Heart right ventricle (tissue), 16 donors: ENCODE results near the gene TNNI2. TPM values are rescaled to one million over a fixed set of nuclear protein-coding genes. Genes with fewer than 3 reads are reported as not detected.

Experiments
- ATAC-seq, 8 donors: fragments of 200-7000 bp; cut with Tn5 transposase; one replicate each; pipeline ENCODE4 v1.9.1; 2020; ENCODE audit warnings: mild to moderate bottlenecking in 8 of 8, moderate library complexity in 8 of 8, moderate number of reproducible peaks in 1 of 8
- DNase-seq, 2 donors: peaks; one replicate each; pipeline ENCODE4 v3.0.0-alpha.2; 2020
- H3K27ac ChIP-seq, 10 donors: fragments of 200-600 bp; sonication (generic) in 2 of 10; one replicate each; pipeline versions ENCODE4 v1.5.0 to v1.8.0; 2020 to 2022; ENCODE audit warnings: mild to moderate bottlenecking in 3 of 10
- H3K27me3 ChIP-seq, 7 donors: fragments of 200-600 bp; one replicate each; pipeline ENCODE4 v1.8.0; 2021 to 2022; ENCODE audit warnings: mild to moderate bottlenecking in 2 of 7
- H3K36me3 ChIP-seq, 9 donors: fragments of 200-600 bp; sonication (generic) in 1 of 9; one replicate each; pipeline versions ENCODE4 v1.5.0 to v1.8.0; 2020 to 2022; ENCODE audit warnings: mild to moderate bottlenecking in 2 of 9
- H3K4me1 ChIP-seq, 9 donors: fragments of 200-600 bp; sonication (generic) in 1 of 9; one replicate each; pipeline versions ENCODE4 v1.5.0 to v1.8.0; 2020 to 2022; ENCODE audit warnings: mild to moderate bottlenecking in 4 of 9
- H3K4me3 ChIP-seq, 10 donors: fragments of 200-600 bp; sonication (generic) in 2 of 10; one replicate each; pipeline versions ENCODE4 v1.5.0 to v1.8.0; 2020 to 2022; ENCODE audit warnings: mild to moderate bottlenecking in 7 of 10, moderate library complexity in 2 of 10
- H3K9me3 ChIP-seq, 11 donors: fragments of 200-600 bp in 10 of 11; sonication (generic) in 2 of 11; one replicate each; pipeline versions ENCODE4 v1.5.0 to v1.8.0; 2013 to 2022; ENCODE audit warnings: mild to moderate bottlenecking in 2 of 11, control low read depth in 1 of 11, moderate library complexity in 1 of 11
- CTCF ChIP-seq, 9 donors: fragments of 200-600 bp; sonication (generic) in 2 of 9; IDR thresholded peaks; one replicate each; pipeline versions ENCODE4 v1.5.0 to v1.8.0; 2021 to 2022; ENCODE audit warnings: antibody characterized with exemption in 9 of 9, mild to moderate bottlenecking in 5 of 9, moderate library complexity in 1 of 9
- WGBS, 2 donors: extraction: QIAGEN DNeasy Blood & Tissue Kit; methylation state at CpG; one replicate each; pipeline ENCODE4 v1.1.7; 2013; ENCODE audit warnings: inconsistent platforms in 1 of 2; 5-methylcytosine and 5-hydroxymethylcytosine counted together
- intact Hi-C, 10 donors: fragments of 100-400 bp; cut with DNase I; formaldehyde crosslinking; loops; one replicate each; pipeline versions ENCODE4 v1.11.1 to v1.14.2; 2022
- polyA plus RNA-seq, 2 donors: library from polyadenylated mRNA; stranded (reverse); fragments of 200-250 nt; gene quantifications; one replicate each; pipeline ENCODE4 v1.2.3, GENCODE V29; 2013
- total RNA-seq, 10 donors: library from RNA; stranded (reverse); fragmentation: NEBNext Ultra II Directional in 3 of 10; extraction: Animal tissue kit (Norgen Biotek cat#: 25700) in 3 of 10; gene quantifications; one replicate each; pipeline versions ENCODE4 v1.2.1 to v1.2.4, GENCODE V29; 2021 to 2023
- donor health status: Arrhythmogenic right ventricular cardiomyopathy.
- donor health status: ischemic (EF 13 %, LVEDD 7.1; RV severe dilation, severe dysfunction).
- donor health status: healthy with polysubstance abuse.
- donor health status: DM: no; HTN: yes; CAD: no.
- donor health status: DM: no; HTN: no; CAD: no.
- donor health status: ischemic (EF 25% LVEDD 6.9; RV normal size, moderate dysfunction).
- donor health status: ischemic (EF 25% LVEDD 5.7; RV mildly dilated, moderate dysfunction).
- donor health status: healthy.
- donor health status: DM: yes; HTN: yes; CAD: no.
- donor health status: Ischemic cardiomyopathy.
- donor health status: ischemic (EF 35%, LVEDD 5.7; RV mildly dilated, moderate dysfunction).
- donor health status: nonischemic (EF 11% LVEDD 7.7; RV severe dilation, severe dysfunction).
- donor health status: DM: yes; HTN: yes; CAD: no.
- donor health status: PGD.
- donor health status: ischemic (EF 29% LVEDD 5.4; RV normal size, mild dysfunction).
- donor health status: nonischemic (EF 23%, LVEDD 6.1; RV moderate dilation, normal function).

TNNI2 gene
- total and polyA plus RNA-seq, 12 donors: 0.36 to 1.2 (median 0.55) TPM; not detected in 7

- Histone ChIP-seq H3K27me3 (peaks cover 0 to 40% (median 12%) of the 10 kb centered on the region in 7 donors), H3K36me3 (no peaks in the 10 kb centered on the region), H3K4me1 (peaks cover 2 to 31% (median 19%) of the 10 kb centered on the region in 9 donors), H3K27ac (no peak overlapping the region), H3K9me3 (no peaks in the 10 kb centered on the region), H3K4me3 (no peak overlapping the region)
- DNase-seq (peak in 1 of 2 donors; percentile 1), ATAC-seq (no peak)
- intact Hi-C loops: loop anchor here in 2 of 10 donors (5.0 to 10.0 kb wide), 3 partner anchors 54 to 122 kb away; partner anchors contain the start of gene IFITM10 (in 1 of the 2)
- WGBS, 2 donors: 73 to 82% methylated on average over 11 of the region's 11 CpGs
- TF ChIP-seq CTCF (IDR thresholded peaks at IDR 0.05): no peak
These were observed 9.6 kb upstream of the TNNI2 start for GRCh38 chr11:1829039-1829820.

GRCh38 chr11:1830004-1830321 lies 8.8 kb upstream of the TNNI2 start:
- H3K27ac ChIP-seq: no peak overlapping the region
- H3K36me3 ChIP-seq: no peaks in the 10 kb centered on the region
- no peak for TF ChIP-seq CTCF (IDR thresholded peaks at IDR 0.05)
- DNase-seq (no peak), ATAC-seq (no peak)
- H3K4me3 ChIP-seq: no peak overlapping the region
- peaks cover 0 to 40% (median 12%) of the 10 kb centered on the region in 7 donors for H3K27me3 ChIP-seq
- peaks cover 2 to 29% (median 19%) of the 10 kb centered on the region in 9 donors for H3K4me1 ChIP-seq
- intact Hi-C loops: loop anchor here in 5 of 10 donors (5.0 kb wide), 2 partner anchors 68 to 178 kb away; partner anchors contain the start of gene CTSD (in 1 of the 5)
- H3K9me3 ChIP-seq: no peaks in the 10 kb centered on the region
- WGBS, 2 donors: 69 to 74% methylated on average over 6 of the region's 6 CpGs

GRCh38 chr11:1830322-1831223 lies 8.2 kb upstream of the TNNI2 start:
- intact Hi-C loops: loop anchor here in 5 of 10 donors (5.0 kb wide), 2 partner anchors 68 to 178 kb away; partner anchors contain the start of gene CTSD (in 1 of the 5)
- Histone ChIP-seq H3K9me3 (no peaks in the 10 kb centered on the region), H3K27me3 (peaks cover 0 to 40% (median 12%) of the 10 kb centered on the region in 7 donors), H3K4me1 (peaks cover 2 to 29% (median 19%) of the 10 kb centered on the region in 9 donors), H3K4me3 (no peak overlapping the region), H3K27ac (no peak overlapping the region), H3K36me3 (no peaks in the 10 kb centered on the region)
- 70 to 77% methylated on average over 32 to 33 of the region's 33 CpGs for WGBS, 2 donors
- TF ChIP-seq CTCF (IDR thresholded peaks at IDR 0.05): no peak
- ATAC-seq (no peak), DNase-seq (peak in 1 of 2 donors; percentile 3)
